ENCODE data around the gene TRPC3. TPM values are rescaled to one million over a fixed set of nuclear protein-coding genes. Genes with fewer than 3 reads are reported as not detected.
A peak's percentile ranks its signal among the peaks of the same experiment; 100 is the strongest.

The TRPC3 gene
- total RNA-seq: 1 to 10 TPM in 1 of 3 donors, under 1 TPM in 2; 0.17 to 1.0 (median 0.51) TPM
- long read RNA-seq, donor 1, partial matches to known transcripts: 0 of 1 reads
- long read RNA-seq, donor 1, other reads (novel, unspliced or antisense): 0 of 1 reads
- long read RNA-seq, donor 2: 0 reads

GRCh38 chr4:121951521-121952110, at the start of gene TRPC3:
TSS of gene TRPC3 (minus strand) at chr4:121952060. CDS start at chr4:121951680, 380 bp downstream.
- TF ChIP-seq CTCF (IDR thresholded peaks at IDR 0.05): no peak
- no peaks in the 10 kb centered on the region for H3K36me3 ChIP-seq (ENCODE audit: low read depth)
- peak within 1 kb of the TSS; percentile 26 for H3K4me3 ChIP-seq
- intact Hi-C loops (cut with DNase I, micrococcal nuclease): loop anchor here (2.0 to 10.0 kb wide), 2 partner anchors 51 to 293 kb away; no protein-coding TSS in a partner anchor
- peaks cover 14% of the 10 kb centered on the region for H3K4me1 ChIP-seq (ENCODE audit: low read depth)
- peak; percentile 43 for ATAC-seq
- DNase-seq: peak; percentile 20 to 51 (median 49)
- H3K9me3 ChIP-seq: no peaks in the 10 kb centered on the region

GRCh38 chr4:122000849-122001248, 49.0 kb upstream of the TRPC3 start:
- intact Hi-C loops (cut with DNase I, micrococcal nuclease): loop anchor here in 1 of 2 donors (5.0 kb wide), 1 partner anchor 99 kb away; no protein-coding TSS in a partner anchor
- ATAC-seq: no peak
- H3K4me1 ChIP-seq (ENCODE audit: low read depth): no peaks in the 10 kb centered on the region

DNA sequence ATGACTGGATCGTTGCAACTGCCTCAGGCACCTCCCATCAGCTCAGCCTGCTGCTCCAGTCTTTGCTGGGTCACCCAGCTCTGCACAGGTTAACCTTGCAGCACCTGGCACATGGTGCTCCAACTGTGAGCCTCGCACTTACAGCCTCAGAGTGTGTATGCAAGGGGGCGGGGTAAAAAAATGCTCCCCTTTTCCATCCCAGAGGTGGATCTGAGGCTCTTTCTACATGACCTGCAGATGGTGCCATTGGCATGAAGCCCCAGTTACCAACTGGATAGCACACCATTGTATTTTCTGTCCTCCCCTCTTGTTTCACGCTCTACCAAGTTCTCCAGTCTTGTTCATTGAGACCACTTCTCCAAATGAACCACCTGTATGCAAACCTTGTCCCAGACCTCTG, 46.2 kb upstream of the TRPC3 start:
- DNase-seq (no peak), ATAC-seq (no peak)
- no peak for TF ChIP-seq CTCF (IDR thresholded peaks at IDR 0.05)
- H3K4me3 ChIP-seq: no peak overlapping the region
- no peaks in the 10 kb centered on the region for H3K9me3 ChIP-seq
- intact Hi-C loops (cut with DNase I, micrococcal nuclease): no loop called here
- no peaks in the 10 kb centered on the region for H3K4me1 ChIP-seq (ENCODE audit: low read depth)
- H3K36me3 ChIP-seq (ENCODE audit: low read depth): no peaks in the 10 kb centered on the region

More at GRCh38 chr4:122000849-122001248, 49.0 kb upstream of the TRPC3 start:
- TF ChIP-seq CTCF (IDR thresholded peaks at IDR 0.05): no peak
- H3K9me3 ChIP-seq: no peaks in the 10 kb centered on the region
- no peak overlapping the region for H3K4me3 ChIP-seq
- DNase-seq: no peak
- no peaks in the 10 kb centered on the region for H3K36me3 ChIP-seq (ENCODE audit: low read depth)

GRCh38 chr4:121995790-121996537, 44.1 kb upstream of the TRPC3 start:
- H3K36me3 ChIP-seq (ENCODE audit: low read depth): no peaks in the 10 kb centered on the region
- intact Hi-C loops (cut with DNase I, micrococcal nuclease): no loop called here
- no peaks in the 10 kb centered on the region for H3K9me3 ChIP-seq
- ATAC-seq (no peak), DNase-seq (no peak)
- TF ChIP-seq CTCF (IDR thresholded peaks at IDR 0.05): no peak
- H3K4me3 ChIP-seq: no peak overlapping the region
- H3K4me1 ChIP-seq (ENCODE audit: low read depth): no peaks in the 10 kb centered on the region

- DNase-seq: no peak
- intact Hi-C loops (cut with DNase I, micrococcal nuclease): no loop called here
- Histone ChIP-seq H3K4me3 (no peak overlapping the region), H3K4me1 (ENCODE audit: low read depth) (no peaks in the 10 kb centered on the region), H3K9me3 (no peaks in the 10 kb centered on the region), H3K36me3 (ENCODE audit: low read depth) (no peaks in the 10 kb centered on the region)
- TF ChIP-seq CTCF (IDR thresholded peaks at IDR 0.05): no peak
- ATAC-seq: no peak
Observed at GRCh38 chr4:121991968-121992367, 40.1 kb upstream of the TRPC3 start.
